NB4 (cell line): ENCODE measurements around the gene HSPA12A.
A peak's percentile ranks its signal among the peaks of the same experiment; 100 is the strongest.

ENCODE experiments used
- DNase-seq: peaks from one replicate; pipeline ENCODE4 v3.0.0; 2010; ENCODE audit warnings: low read depth
- H3K4me3 ChIP-seq: one replicate; pipeline ENCODE4 v1.5.1; 2011; ENCODE audit warnings: mild to moderate bottlenecking, low read depth, low read length, moderate library complexity
- MYC ChIP-seq: IDR thresholded peaks from 2 replicates; pipeline ENCODE4 v1.6.1; 2011; ENCODE audit warnings: low read depth, low read length
- POLR2A ChIP-seq: IDR thresholded peaks from 2 replicates; pipeline ENCODE4 v1.6.1; 2011; ENCODE audit warnings: mild to moderate bottlenecking; ENCODE audit not compliant: insufficient read length; ENCODE audit errors: extremely low read depth
- TF ChIP-seq, protein P1 (sequence below): IDR thresholded peaks from 2 replicates; pipeline ENCODE4 v1.6.1; 2011; ENCODE audit warnings: low read depth, low read length
- TF ChIP-seq, protein P2 (sequence below): IDR thresholded peaks from one replicate; pipeline ENCODE4 v1.5.1; 2012; ENCODE audit warnings: low read depth, low read length

The HSPA12A gene

DNA sequence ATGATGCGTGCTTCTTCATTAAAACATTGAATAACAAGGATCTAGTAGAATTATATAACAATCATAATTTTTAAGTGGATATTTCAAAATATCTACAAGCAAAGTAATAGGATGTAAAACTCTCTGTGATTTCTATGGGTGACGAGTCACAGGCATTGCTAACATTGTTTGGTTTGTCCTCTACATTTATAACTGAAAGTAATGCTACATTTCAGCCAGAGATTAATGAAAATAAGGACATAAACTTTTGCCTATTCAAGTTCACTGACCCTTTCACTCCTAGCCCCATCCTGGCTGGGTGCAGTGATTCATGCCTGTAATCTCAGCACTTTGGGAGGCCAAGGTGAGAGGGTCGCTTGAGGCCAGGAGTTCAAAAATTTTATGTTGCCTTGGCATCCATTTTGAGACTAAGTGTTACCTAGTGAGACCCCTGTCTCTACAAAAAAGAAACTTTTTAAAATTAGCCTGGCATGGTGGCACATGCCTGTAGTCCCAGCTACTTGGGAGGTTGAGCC, 38.4 kb upstream of the HSPA12A start:
- no peak for DNase-seq
- no peak overlapping the region for H3K4me3 ChIP-seq
- TF ChIP-seq MYC (no peak), POLR2A (no peak)
- TF ChIP-seq, protein P1, sequence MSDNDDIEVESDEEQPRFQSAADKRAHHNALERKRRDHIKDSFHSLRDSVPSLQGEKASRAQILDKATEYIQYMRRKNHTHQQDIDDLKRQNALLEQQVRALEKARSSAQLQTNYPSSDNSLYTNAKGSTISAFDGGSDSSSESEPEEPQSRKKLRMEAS: no peak
- TF ChIP-seq, protein P2, sequence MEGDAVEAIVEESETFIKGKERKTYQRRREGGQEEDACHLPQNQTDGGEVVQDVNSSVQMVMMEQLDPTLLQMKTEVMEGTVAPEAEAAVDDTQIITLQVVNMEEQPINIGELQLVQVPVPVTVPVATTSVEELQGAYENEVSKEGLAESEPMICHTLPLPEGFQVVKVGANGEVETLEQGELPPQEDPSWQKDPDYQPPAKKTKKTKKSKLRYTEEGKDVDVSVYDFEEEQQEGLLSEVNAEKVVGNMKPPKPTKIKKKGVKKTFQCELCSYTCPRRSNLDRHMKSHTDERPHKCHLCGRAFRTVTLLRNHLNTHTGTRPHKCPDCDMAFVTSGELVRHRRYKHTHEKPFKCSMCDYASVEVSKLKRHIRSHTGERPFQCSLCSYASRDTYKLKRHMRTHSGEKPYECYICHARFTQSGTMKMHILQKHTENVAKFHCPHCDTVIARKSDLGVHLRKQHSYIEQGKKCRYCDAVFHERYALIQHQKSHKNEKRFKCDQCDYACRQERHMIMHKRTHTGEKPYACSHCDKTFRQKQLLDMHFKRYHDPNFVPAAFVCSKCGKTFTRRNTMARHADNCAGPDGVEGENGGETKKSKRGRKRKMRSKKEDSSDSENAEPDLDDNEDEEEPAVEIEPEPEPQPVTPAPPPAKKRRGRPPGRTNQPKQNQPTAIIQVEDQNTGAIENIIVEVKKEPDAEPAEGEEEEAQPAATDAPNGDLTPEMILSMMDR: no peak

DNA sequence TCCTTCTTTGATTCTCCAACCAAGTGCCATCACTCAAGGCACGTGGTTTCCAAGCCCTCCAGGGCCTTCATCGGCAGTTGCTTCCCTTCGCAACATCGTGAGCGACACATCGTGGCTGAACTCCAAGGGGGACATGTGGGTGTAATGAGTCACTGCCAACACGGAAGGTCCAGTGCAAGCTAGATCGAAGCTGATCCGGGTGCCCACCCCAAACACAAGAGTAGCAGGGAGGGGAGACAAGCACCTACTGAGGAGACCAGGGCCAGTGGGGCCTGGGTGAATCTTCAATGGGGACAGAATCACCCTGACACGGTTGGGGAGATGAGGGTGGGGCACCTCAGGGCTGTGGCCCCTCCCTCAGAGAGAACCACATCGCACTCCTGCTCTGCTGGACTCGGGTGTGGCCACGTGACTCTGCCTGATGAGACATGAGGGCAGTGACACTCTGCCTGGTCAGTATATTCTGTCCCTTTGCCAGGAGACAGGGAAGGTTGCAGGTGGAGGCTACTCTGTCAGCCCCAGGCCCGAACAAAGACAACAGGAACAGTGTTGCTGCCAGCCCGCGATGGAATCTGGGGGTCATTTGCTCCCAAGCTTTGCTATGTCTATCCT, 36.8 kb upstream of the HSPA12A start:
- no peak overlapping the region for H3K4me3 ChIP-seq
- peak; percentile 14 for DNase-seq
- TF ChIP-seq, protein P1: no peak
- TF ChIP-seq, protein P2: no peak
- TF ChIP-seq MYC (no peak), POLR2A (no peak)

DNA sequence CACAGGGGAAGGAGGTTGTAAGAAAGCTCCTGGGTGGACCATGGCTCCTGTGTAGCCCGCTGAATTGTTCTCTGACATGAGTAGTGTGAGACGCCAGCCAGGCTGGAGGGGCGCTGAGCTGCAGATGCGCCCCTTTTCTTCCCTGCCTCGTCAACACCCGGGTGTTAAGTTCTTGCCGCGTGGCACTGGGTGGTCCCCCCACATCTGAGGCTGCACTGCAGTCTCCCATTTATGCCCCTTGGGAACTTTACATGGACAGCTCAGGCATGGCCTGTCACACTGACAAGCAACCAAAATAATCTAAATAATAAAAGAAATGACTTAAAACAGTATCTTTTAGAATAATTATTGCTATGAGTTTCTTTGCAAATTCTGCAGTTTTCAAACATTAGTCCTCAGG, 34.6 kb upstream of the HSPA12A start:
- DNase-seq: no peak
- TF ChIP-seq, protein P2: no peak
- no peak for TF ChIP-seq POLR2A
- TF ChIP-seq, protein P1: no peak
- no peak for TF ChIP-seq MYC
- no peak overlapping the region for H3K4me3 ChIP-seq

GRCh38 chr10:116775488-116776400, 33.4 kb upstream of the HSPA12A start:
- TF ChIP-seq POLR2A (no peak), MYC (no peak)
- TF ChIP-seq, protein P1: no peak
- TF ChIP-seq, protein P2: no peak
- no peak for DNase-seq
- H3K4me3 ChIP-seq: no peak overlapping the region

- H3K4me3 ChIP-seq: no peak overlapping the region
- TF ChIP-seq, protein P1: no peak
- TF ChIP-seq MYC: no peak
- no peak for TF ChIP-seq POLR2A
- TF ChIP-seq, protein P2: no peak
- no peak for DNase-seq
These were observed 32.4 kb upstream of the HSPA12A start for GRCh38 chr10:116774728-116775151.
